ENCODE results near the gene DHX34. TPM values are rescaled to one million over a fixed set of nuclear protein-coding genes. Genes with fewer than 3 reads are reported as not detected.
"Not testable (repeated sequence)": the region's sequence is repeated elsewhere in the genome, so short reads cannot be mapped to it uniquely, and the experiment has no call there.

Gene DHX34
- total and polyA plus RNA-seq, 11 donors, result 3.7 to 13.3 (median 6.7) TPM

GRCh38 chr19:47411101-47411500, 62.0 kb downstream of the DHX34 start:
- H3K27me3 ChIP-seq, result peaks cover 3 to 40% (median 25%) of the 10 kb centered on the region in 9 donors
- no peak for ATAC-seq
- intact Hi-C loops (cut with DNase I), result no loop called here
- TF ChIP-seq CTCF (IDR thresholded peaks at IDR 0.05) (no peak), POLR2A (IDR thresholded peaks at IDR 0.05) (no peak)
- no peaks in the 10 kb centered on the region for H3K9me3 ChIP-seq
- no peak overlapping the region for H3K4me3 ChIP-seq
- 74 to 83% (median 81%) methylated on average over 8 of the region's 8 CpGs for WGBS, 4 donors
- DNase-seq, result no peak
- no peaks in the 10 kb centered on the region for H3K4me1 ChIP-seq
- H3K36me3 ChIP-seq, result no peaks in the 10 kb centered on the region
- no peak overlapping the region for H3K27ac ChIP-seq

GRCh38 chr19:47411696-47412095, 62.6 kb downstream of the DHX34 start:
- H3K27ac ChIP-seq; H3K9me3 ChIP-seq; ATAC-seq; H3K4me3 ChIP-seq; intact Hi-C loops (cut with DNase I); H3K4me1 ChIP-seq; H3K36me3 ChIP-seq; DNase-seq: not testable (repeated sequence)
- WGBS, 4 donors, result 73 to 76% (median 75%) methylated on average over 9 of the region's 9 CpGs
- peaks cover 3 to 40% (median 27%) of the 10 kb centered on the region in 9 donors for H3K27me3 ChIP-seq

- Histone ChIP-seq H3K27ac (no peak overlapping the region), H3K36me3 (no peaks in the 10 kb centered on the region), H3K4me1 (peaks cover 0 to 13% (median 0%) of the 10 kb centered on the region in 12 donors), H3K4me3 (no peak overlapping the region), H3K9me3 (no peaks in the 10 kb centered on the region), H3K27me3 (peaks cover 3 to 44% (median 21%) of the 10 kb centered on the region in 9 donors)
- intact Hi-C loops (cut with DNase I), result no loop called here
- TF ChIP-seq CTCF (IDR thresholded peaks at IDR 0.05) (no peak), POLR2A (IDR thresholded peaks at IDR 0.05) (no peak)
- no peak for ATAC-seq
- WGBS, 4 donors, result 89 to 96% (median 92%) methylated on average over 15 to 16 of the region's 16 CpGs
- no peak for DNase-seq
These were observed 64.8 kb downstream of the DHX34 start for GRCh38 chr19:47413941-47414340.

- intact Hi-C loops (cut with DNase I), result no loop called here
- Histone ChIP-seq H3K36me3 (no peaks in the 10 kb centered on the region), H3K4me1 (peaks cover 0 to 13% (median 0%) of the 10 kb centered on the region in 12 donors), H3K27ac (no peak overlapping the region), H3K4me3 (no peak overlapping the region), H3K9me3 (no peaks in the 10 kb centered on the region), H3K27me3 (peaks cover 7 to 48% (median 26%) of the 10 kb centered on the region in 9 donors)
- WGBS, 4 donors, result 67 to 78% (median 69%) methylated on average over 9 to 21 of the region's 21 CpGs
- no peak for ATAC-seq
- no peak for DNase-seq
- TF ChIP-seq POLR2A (IDR thresholded peaks at IDR 0.05) (no peak), CTCF (IDR thresholded peaks at IDR 0.05) (peak in 1 of 12 donors; percentile 6)
These were observed 65.4 kb downstream of the DHX34 start for GRCh38 chr19:47414469-47414868.

Measured in heart left ventricle (tissue), 16 donors.